HG02759 (cell line): ENCODE results near the gene MAD2L1BP.
A peak's percentile ranks its signal among the peaks of the same experiment; 100 is the strongest.
"Not testable (repeated sequence)": the region's sequence is repeated elsewhere in the genome, so short reads cannot be mapped to it uniquely, and the experiment has no call there.

ENCODE experiments used
- ATAC-seq: cut with Tn5 transposase; IDR thresholded peaks from one replicate; pipeline ENCODE4 v1.9.1; 2021; ENCODE audit warnings: mild to moderate bottlenecking, moderate library complexity; ENCODE audit not compliant: unreplicated experiment

MAD2L1BP gene, protein sequence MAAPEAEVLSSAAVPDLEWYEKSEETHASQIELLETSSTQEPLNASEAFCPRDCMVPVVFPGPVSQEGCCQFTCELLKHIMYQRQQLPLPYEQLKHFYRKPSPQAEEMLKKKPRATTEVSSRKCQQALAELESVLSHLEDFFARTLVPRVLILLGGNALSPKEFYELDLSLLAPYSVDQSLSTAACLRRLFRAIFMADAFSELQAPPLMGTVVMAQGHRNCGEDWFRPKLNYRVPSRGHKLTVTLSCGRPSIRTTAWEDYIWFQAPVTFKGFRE

GRCh38 chr6:43635387-43636307, at the start of gene MAD2L1BP:
MAD2L1BP (plus strand) TSS chr6:43635840; CDS start chr6:43635876, 36 bp downstream.
- peak; percentile 87 for ATAC-seq

DNA sequence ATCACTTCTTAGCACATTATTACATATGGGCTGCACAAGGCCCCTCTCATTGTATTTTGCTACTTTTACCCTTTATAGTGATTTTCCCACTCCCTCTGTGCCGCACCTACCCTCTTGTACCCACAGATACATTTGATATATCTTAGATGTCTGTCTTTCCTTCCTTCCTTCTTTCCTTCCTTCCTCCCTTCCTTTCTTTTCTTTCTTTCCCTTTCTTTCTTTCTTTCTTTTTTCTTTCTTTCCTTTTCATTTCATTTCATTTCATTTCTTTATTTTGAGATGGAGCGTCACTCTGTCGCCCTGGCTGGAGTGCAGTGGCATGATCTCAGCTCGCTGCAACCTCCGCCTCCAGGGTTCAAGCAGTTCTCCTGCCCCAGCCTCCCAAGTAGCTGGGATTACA, 47.4 kb upstream of the MAD2L1BP start:
- no peak for ATAC-seq

- not testable (repeated sequence) for ATAC-seq
These were observed 46.1 kb upstream of the MAD2L1BP start for GRCh38 chr6:43589564-43589963.

DNA sequence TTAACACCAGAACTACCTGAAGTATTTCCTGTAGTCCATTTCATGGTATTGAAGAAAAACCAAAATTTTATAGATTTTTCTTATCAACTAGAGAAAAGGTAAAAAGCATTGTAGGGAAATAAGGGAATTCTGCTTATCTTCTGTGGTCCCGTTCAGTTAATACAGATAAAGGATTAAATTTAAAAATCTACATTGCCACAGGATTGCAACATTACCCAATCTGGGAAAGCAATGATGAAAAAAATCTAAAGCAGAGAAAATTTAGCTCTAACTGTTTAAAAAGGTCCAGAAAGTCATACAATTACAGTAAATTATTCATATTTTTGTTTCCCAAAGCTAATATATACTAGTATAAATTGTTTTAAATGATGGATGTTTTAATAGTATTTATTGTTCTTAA, 41.7 kb upstream of the MAD2L1BP start:
- no peak for ATAC-seq

DNA sequence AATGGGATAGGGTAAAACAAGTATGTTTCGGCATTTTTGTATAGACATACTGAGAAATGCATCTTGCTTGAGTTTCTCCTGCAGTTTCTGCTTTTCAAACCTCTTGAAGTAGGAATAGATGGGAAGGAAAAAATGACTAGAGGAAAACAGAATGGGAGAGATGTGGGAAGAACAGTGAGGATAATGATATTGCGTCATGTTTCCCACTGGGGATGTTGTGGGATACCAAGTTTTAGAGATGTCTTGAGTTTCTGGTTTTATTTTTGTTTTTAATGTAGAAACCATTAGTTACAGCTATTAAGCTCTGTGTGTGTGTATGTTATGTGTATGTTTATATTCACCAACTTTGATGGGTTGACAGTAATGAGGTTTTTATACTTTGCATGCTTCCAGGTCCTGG, 35.0 kb upstream of the MAD2L1BP start:
- ATAC-seq: no peak

DNA sequence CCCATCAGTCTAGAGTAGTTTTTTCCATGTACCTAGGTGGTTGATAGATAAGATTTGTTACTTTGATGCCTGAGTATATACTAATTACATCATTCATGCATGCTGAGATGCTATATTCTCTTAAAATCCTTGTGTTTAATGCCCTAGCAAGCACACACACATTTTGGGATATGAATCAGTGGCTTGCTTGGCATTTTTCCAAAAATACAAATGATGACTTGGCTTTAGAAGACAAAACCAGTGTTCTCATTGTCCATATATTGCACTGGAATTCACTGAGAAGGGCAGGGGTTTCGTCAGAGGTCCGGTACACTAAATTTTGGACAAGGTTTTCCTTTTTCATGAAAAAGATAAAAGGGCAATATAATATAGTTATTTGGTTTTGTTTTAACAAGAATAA, 31.5 kb upstream of the MAD2L1BP start:
- ATAC-seq: no peak

DNA sequence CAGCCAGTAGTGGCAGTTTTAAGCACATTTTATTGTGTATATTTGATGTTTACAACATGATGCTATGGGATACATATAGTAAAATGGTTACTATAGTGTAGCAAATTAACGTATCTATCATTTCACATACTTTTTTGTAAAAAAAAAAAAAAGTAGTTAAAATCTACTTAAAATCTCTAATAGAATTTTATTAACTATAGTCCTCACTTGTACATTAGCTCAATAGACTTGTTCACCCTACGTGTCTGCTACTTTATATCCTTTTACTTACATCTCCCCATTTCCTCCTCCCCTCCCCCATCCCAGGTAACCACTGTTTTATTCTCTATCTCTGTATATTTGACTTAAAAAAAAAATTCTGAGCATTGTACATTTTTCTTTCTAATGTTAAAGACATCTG, 29.6 kb upstream of the MAD2L1BP start:
- no peak for ATAC-seq

- ATAC-seq: no peak
These were observed 27.3 kb upstream of the MAD2L1BP start for GRCh38 chr6:43608310-43608763.

GRCh38 chr6:43608807-43609206, 26.8 kb upstream of the MAD2L1BP start:
- no peak for ATAC-seq

DNA sequence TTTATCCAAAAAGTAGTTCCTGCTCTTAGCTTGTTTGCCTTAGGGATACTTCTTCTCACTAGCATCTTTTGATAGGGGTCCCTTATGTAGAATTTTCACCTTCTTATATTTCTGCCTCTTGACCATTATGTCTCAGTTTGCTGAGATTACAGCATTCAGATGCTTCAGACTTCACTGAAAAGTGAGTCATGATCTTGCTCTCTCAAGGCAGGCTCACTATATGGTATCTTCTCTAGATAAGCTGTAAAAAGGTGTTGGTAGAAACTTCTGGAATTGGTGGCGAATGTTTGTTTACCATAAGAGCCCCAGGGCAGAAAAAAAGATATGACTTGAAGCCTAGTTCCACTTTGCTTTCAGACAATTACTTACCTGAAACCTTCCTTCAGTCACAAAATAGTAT, 26.2 kb upstream of the MAD2L1BP start:
- ATAC-seq: no peak

DNA sequence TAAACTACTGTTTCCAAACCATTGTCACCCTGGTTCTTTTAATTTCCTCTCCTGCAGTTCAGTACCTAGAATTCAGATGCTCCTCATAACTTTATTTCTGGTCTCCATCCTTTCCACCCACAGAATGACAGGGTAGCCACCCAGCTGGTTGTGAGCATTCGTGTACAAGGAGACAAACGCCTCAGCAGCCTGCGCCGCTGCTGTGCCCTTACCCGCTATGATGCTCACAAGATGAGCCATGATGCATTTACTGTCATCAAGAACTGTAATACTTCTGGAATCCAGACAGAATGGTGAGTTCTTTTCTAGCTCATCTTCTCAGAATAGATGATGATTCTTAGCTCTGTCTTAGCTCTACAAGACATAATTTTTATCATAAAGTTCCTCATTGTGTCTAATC, 25.2 kb upstream of the MAD2L1BP start:
- no peak for ATAC-seq

DNA sequence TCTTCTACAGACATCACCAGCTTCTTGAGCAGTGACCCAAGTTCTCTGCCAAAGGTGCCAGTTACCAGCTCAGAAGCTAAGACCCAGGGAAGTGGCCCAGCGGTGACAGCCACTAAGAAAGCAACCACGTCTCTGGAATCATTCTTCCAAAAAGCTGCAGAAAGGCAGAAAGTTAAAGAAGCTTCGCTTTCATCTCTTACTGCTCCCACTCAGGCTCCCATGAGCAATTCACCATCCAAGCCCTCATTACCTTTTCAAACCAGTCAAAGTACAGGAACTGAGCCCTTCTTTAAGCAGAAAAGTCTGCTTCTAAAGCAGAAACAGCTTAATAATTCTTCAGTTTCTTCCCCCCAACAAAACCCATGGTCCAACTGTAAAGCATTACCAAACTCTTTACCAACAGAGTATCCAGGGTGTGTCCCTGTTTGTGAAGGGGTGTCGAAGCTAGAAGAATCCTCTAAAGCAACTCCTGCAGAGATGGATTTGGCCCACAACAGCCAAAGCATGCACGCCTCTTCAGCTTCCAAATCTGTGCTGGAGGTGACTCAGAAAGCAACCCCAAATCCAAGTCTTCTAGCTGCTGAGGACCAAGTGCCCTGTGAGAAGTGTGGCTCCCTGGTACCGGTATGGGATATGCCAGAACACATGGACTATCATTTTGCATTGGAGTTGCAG, 21.8 kb upstream of the MAD2L1BP start:
- no peak for ATAC-seq

DNA sequence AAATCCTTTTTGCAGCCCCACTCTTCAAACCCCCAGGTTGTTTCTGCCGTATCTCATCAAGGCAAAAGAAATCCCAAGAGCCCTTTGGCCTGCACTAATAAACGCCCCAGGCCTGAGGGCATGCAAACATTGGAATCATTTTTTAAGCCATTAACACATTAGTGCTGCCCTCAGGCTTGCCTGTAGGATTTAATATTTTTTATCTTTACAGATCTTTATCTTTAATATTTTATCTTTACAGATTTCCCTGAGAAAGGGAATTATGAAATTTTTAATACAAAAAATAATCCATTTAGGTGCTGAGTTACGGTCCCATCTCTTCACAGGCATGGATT, 21.3 kb upstream of the MAD2L1BP start:
- no peak for ATAC-seq

- ATAC-seq: no peak
These were observed 18.7 kb upstream of the MAD2L1BP start for GRCh38 chr6:43616725-43617472.

GRCh38 chr6:43621078-43621835, 14.4 kb upstream of the MAD2L1BP start:
- ATAC-seq: no peak

GRCh38 chr6:43621836-43622180, 13.8 kb upstream of the MAD2L1BP start:
- ATAC-seq: no peak

- ATAC-seq: no peak
These were observed 13.1 kb upstream of the MAD2L1BP start for GRCh38 chr6:43622541-43622940.

DNA sequence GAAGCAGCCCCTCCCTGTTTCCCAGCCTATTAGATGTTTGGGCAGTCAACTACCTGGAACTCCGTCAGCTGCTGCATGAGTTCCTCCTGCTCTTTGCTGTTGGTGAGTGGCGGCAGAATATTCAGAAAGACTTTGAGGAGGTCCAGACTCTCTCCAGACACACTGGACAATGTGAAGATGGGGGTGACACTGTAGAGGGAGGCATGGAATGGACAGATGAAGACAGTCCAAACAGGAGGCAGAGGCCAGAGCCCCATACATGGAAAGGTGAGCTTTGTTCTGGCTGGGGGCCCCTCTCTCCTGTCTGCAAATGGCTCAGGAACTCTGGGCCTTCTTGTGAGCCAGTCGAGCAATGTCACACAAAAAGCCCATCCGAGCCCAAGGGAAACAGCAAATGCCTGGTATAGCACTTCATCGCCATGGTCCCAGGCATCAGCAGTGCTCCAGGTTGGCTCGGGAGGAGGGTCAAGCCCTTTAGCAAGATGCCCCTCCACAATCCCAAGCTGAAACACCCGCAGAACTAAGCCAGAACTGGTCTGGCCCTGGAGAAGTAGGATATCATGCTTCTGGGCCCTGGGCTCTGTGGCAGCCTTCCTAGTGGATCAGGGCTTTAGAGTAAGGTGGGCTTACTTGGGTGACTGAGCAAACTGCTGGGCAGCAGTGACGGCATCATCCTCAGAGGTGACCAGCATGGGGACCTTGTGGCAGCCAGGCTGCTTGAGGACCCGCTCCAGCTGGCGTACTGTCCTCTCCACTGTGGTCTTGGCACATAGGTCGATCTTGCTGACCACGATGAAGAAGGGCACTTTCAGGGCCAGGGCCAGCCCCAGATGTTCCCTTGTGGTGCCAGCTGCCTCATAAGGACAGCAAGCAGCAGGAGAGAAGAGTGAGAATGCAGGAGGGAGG, 11.5 kb upstream of the MAD2L1BP start:
- ATAC-seq: no peak

DNA sequence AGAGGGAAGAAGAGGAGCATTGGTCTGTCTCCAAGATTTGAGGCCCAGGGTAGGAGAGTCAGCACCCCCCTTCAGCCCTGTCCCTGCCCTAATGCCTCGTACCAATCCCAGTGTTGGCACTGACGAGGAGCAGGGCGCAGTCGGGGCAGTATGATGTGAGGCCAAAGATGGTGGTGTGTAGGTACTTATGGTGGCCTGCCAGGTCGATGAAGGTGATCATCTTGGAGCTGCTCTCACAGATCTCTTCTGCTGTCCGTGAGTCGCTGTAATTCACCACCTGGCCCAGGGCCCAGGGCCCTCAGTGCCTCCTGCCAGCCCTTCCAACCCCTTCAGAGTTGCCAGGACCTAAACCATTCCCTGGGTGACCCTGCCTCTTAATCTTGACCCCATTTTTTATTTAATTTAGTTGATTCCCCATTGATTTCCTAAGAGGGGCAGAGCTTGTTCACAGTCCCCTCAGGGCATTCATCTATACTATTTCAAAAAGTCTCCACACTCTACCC, 10.8 kb upstream of the MAD2L1BP start:
- ATAC-seq: no peak
